Measurements from ENCODE around the gene TOR1A.

The TOR1A gene

GRCh38 chr9:129851821-129852220 lies 27.9 kb upstream of the TOR1A start:
- DNase-seq = no peak

GRCh38 chr9:129850821-129851550 lies 27.1 kb upstream of the TOR1A start:
- no peak for DNase-seq

GRCh38 chr9:129849901-129850300 lies 26.0 kb upstream of the TOR1A start:
- no peak for DNase-seq

GRCh38 chr9:129848712-129849441 lies 24.9 kb upstream of the TOR1A start:
- no peak for DNase-seq

- no peak for DNase-seq
Measured at GRCh38 chr9:129845373-129845772, 21.4 kb upstream of the TOR1A start.

GRCh38 chr9:129841071-129841470 lies 17.1 kb upstream of the TOR1A start:
- no peak for DNase-seq

GRCh38 chr9:129840034-129840433 lies 16.1 kb upstream of the TOR1A start:
- DNase-seq = no peak

- no peak for DNase-seq
Measured at GRCh38 chr9:129839324-129840023, 15.5 kb upstream of the TOR1A start.

GRCh38 chr9:129838707-129839259 lies 14.8 kb upstream of the TOR1A start:
- DNase-seq = no peak

GRCh38 chr9:129836311-129837007 lies 12.5 kb upstream of the TOR1A start:
- peak; percentile 43 for DNase-seq

- no peak for DNase-seq
Measured at GRCh38 chr9:129835860-129836223, 11.9 kb upstream of the TOR1A start.

- peak; percentile 98 for DNase-seq
Measured at GRCh38 chr9:129835128-129835859, 11.4 kb upstream of the TOR1A start, which contains the start of the genes C9orf78 and USP20. Gene C9orf78, minus strand, starts transcription at chr9:129835275. Its CDS starts 54 bp downstream, at chr9:129835221. Gene USP20, plus strand, starts transcription at chr9:129835458. Its CDS starts 17,098 bp downstream, at chr9:129852556.

GRCh38 chr9:129834489-129835127 lies 10.7 kb upstream of the TOR1A start:
- no peak for DNase-seq

GRCh38 chr9:129832982-129833381 lies 9.0 kb upstream of the TOR1A start:
- DNase-seq = no peak

- DNase-seq = no peak
Measured at GRCh38 chr9:129828969-129829368, 5.0 kb upstream of the TOR1A start.

GRCh38 chr9:129828051-129828450 lies 4.1 kb upstream of the TOR1A start:
- no peak for DNase-seq

- no peak for DNase-seq
Measured at GRCh38 chr9:129826759-129827158, 2.8 kb upstream of the TOR1A start.

GRCh38 chr9:129826344-129826743 lies 2.4 kb upstream of the TOR1A start:
- DNase-seq = no peak

GRCh38 chr9:129823542-129823934 lies 398 bp downstream of the TOR1A start:
- no peak for DNase-seq

- no peak for DNase-seq
Measured at GRCh38 chr9:129822898-129823541, 916 bp downstream of the TOR1A start.
